Measurements from ENCODE around the gene LYSMD4.

LYSMD4 gene

GRCh38 chr15:99706557-99707303, 26.5 kb downstream of the LYSMD4 start:
- TF ChIP-seq MYC (IDR thresholded peaks at IDR 0.05; ENCODE audit: low read depth, low read length) (no peak), MAX (IDR thresholded peaks at IDR 0.05; ENCODE audit: low read depth, low read length) (no peak), CTCF (IDR thresholded peaks at IDR 0.05; ENCODE audit: low read depth, low read length) (no peak), POLR2A (IDR thresholded peaks at IDR 0.05; ENCODE audit: extremely low read depth, insufficient read length) (no peak)
- no peak for DNase-seq (ENCODE audit: low read depth)
- H3K4me3 ChIP-seq (ENCODE audit: low read depth, low read length): no peak overlapping the region

- peak; percentile 70 for TF ChIP-seq CTCF (IDR thresholded peaks at IDR 0.05; ENCODE audit: low read depth, low read length)
- TF ChIP-seq POLR2A (IDR thresholded peaks at IDR 0.05; ENCODE audit: extremely low read depth, insufficient read length): no peak
- no peak overlapping the region for H3K4me3 ChIP-seq (ENCODE audit: low read depth, low read length)
- peak; percentile 87 for DNase-seq (ENCODE audit: low read depth)
Measured at GRCh38 chr15:99704444-99704838, 28.8 kb downstream of the LYSMD4 start.

- TF ChIP-seq CTCF (IDR thresholded peaks at IDR 0.05; ENCODE audit: low read depth, low read length): peak; percentile 30
- TF ChIP-seq MAX (IDR thresholded peaks at IDR 0.05; ENCODE audit: low read depth, low read length): no peak
- no peak overlapping the region for H3K4me3 ChIP-seq (ENCODE audit: low read depth, low read length)
- DNase-seq (ENCODE audit: low read depth): peak; percentile 74
Measured at GRCh38 chr15:99703603-99704443, 29.4 kb downstream of the LYSMD4 start.

- no peak for DNase-seq (ENCODE audit: low read depth)
- no peak overlapping the region for H3K4me3 ChIP-seq (ENCODE audit: low read depth, low read length)
- no peak for TF ChIP-seq MAX (IDR thresholded peaks at IDR 0.05; ENCODE audit: low read depth, low read length)
- TF ChIP-seq MYC (IDR thresholded peaks at IDR 0.05; ENCODE audit: low read depth, low read length): no peak
- no peak for TF ChIP-seq POLR2A (IDR thresholded peaks at IDR 0.05; ENCODE audit: extremely low read depth, insufficient read length)
- no peak for TF ChIP-seq CTCF (IDR thresholded peaks at IDR 0.05; ENCODE audit: low read depth, low read length)
Measured at GRCh38 chr15:99702895-99703602, 30.2 kb downstream of the LYSMD4 start.

- no peak overlapping the region for H3K4me3 ChIP-seq (ENCODE audit: low read depth, low read length)
- no peak for TF ChIP-seq MYC (IDR thresholded peaks at IDR 0.05; ENCODE audit: low read depth, low read length)
- TF ChIP-seq POLR2A (IDR thresholded peaks at IDR 0.05; ENCODE audit: extremely low read depth, insufficient read length): no peak
- TF ChIP-seq CTCF (IDR thresholded peaks at IDR 0.05; ENCODE audit: low read depth, low read length): no peak
- no peak for TF ChIP-seq MAX (IDR thresholded peaks at IDR 0.05; ENCODE audit: low read depth, low read length)
- no peak for DNase-seq (ENCODE audit: low read depth)
Measured at GRCh38 chr15:99696096-99696495, 37.1 kb downstream of the LYSMD4 start.
